IPS-18a (cell line): ENCODE data around the gene PRKN.
"Not testable (repeated sequence)": the region's sequence is repeated elsewhere in the genome, so short reads cannot be mapped to it uniquely, and the experiment has no call there.

ENCODE experiments used
- H3K27ac ChIP-seq: one replicate; pipeline ENCODE4 v1.5.1; 2013; ENCODE audit warnings: low read length
- H3K27me3 ChIP-seq: one replicate; pipeline ENCODE4 v1.6.1; 2013; ENCODE audit warnings: mild to moderate bottlenecking, low read length; ENCODE audit not compliant: control insufficient read depth, insufficient read depth
- H3K36me3 ChIP-seq: one replicate; pipeline ENCODE4 v1.6.1; 2013; ENCODE audit warnings: low read depth, low read length; ENCODE audit not compliant: control insufficient read depth
- H3K4me1 ChIP-seq: one replicate; pipeline ENCODE4 v1.6.1; 2013; ENCODE audit warnings: low read depth, low read length; ENCODE audit not compliant: control insufficient read depth
- H3K4me3 ChIP-seq: one replicate; pipeline ENCODE4 v1.5.1; 2013; ENCODE audit warnings: low read length
- H3K9ac ChIP-seq: one replicate; pipeline ENCODE4 v1.6.1; 2013; ENCODE audit warnings: mild to moderate bottlenecking, low read length, moderate library complexity
- H3K9me3 ChIP-seq: one replicate; pipeline ENCODE4 v1.6.1; 2013; ENCODE audit warnings: low read depth, low read length; ENCODE audit not compliant: control insufficient read depth

Gene PRKN

DNA sequence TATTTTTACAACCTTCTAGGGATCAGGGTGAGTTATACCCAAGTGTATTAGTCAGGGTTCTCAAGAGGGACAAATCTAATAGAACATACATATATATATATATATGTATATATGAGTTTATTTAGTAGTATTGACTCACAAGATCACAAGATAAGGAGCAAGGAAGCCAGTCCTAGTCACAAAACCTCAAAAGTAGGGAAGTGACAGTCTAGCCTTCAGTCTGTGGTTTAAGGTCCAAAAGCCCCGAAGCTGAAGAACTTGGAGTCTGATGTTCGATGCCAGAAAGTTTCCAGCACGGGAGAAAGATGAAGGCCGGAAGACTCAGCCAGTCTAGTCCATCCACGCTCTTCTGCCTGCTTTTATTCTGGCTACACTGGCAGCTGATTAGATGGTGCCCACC lies 821.0 kb downstream of the PRKN start:
- H3K36me3 ChIP-seq = no peaks in the 10 kb centered on the region
- H3K27ac ChIP-seq = no peak overlapping the region
- H3K9ac ChIP-seq = no peak overlapping the region
- H3K27me3 ChIP-seq = no peaks in the 10 kb centered on the region
- no peak overlapping the region for H3K4me3 ChIP-seq
- no peaks in the 10 kb centered on the region for H3K9me3 ChIP-seq
- no peaks in the 10 kb centered on the region for H3K4me1 ChIP-seq

DNA sequence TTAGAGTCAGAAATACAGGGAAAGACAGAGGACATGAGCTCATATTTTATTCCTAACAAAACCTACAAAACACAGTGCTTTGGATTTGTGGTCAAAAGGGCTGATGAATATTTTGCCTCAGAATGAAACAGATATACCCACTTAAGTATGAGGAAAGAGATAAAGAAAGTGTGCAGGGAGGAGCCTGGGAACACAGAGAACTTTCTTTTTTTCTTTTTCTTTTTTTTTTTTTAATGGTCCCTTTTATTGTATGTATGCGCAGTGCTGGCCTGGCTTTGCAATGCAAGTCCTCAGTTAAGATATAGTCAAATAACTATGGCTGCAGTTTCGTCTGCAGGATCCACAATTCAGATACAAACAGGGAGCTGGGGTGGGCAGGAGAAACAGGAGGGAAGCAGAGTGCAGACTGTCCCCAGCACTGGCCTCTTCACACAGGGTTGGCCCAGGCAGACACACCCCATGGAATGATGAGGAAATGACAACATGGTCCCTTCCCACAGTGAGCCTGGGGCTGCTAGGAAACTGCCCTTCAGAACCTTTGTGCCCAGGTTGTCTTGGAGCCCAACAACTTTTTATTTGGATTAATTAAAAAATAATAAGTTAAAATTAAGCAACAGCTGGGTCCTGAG lies 823.9 kb downstream of the PRKN start:
- H3K9ac ChIP-seq = no peak overlapping the region
- no peak overlapping the region for H3K4me3 ChIP-seq
- H3K4me1 ChIP-seq = no peaks in the 10 kb centered on the region
- H3K27me3 ChIP-seq = no peaks in the 10 kb centered on the region
- H3K36me3 ChIP-seq = no peaks in the 10 kb centered on the region
- no peaks in the 10 kb centered on the region for H3K9me3 ChIP-seq
- H3K27ac ChIP-seq = no peak overlapping the region

DNA sequence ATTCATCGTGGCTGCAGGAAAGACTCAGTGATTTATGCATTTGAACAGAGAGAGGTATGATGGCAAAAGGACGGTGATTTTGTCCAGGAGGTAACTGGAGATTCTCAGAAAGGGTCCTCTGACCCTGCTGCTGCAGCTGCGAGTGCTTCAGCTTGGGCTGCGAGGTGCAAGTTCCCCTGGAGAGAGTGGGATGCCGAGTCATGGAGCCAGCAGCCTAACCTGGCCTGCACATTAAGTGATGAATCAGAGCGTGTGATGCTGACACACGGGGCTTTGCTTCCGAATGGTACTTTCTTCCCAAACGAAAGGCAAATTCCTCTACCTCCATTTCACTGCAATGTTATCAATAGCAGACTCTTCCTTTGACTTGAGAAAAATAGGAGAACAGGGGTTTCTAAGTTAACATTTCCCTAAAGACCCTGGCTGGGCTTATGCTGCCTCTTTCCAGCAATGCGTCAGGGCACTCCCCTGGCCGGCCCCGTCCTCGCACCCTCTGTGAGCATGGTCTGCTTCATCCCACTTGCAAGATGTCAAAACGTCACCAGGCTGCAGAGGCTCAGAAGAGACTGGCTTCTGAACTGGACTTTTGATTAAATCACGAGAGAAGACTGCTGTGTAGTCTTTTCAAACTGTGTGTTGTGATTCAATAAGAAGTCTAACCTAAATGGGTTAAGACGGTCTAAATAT lies 825.7 kb downstream of the PRKN start:
- no peak overlapping the region for H3K9ac ChIP-seq
- no peaks in the 10 kb centered on the region for H3K4me1 ChIP-seq
- no peak overlapping the region for H3K4me3 ChIP-seq
- no peaks in the 10 kb centered on the region for H3K27me3 ChIP-seq
- H3K27ac ChIP-seq = no peak overlapping the region
- H3K9me3 ChIP-seq = no peaks in the 10 kb centered on the region
- H3K36me3 ChIP-seq = no peaks in the 10 kb centered on the region

- Histone ChIP-seq H3K27ac (no peak overlapping the region), H3K9ac (no peak overlapping the region), H3K4me3 (no peak overlapping the region), H3K4me1 (peaks cover 21% of the 10 kb centered on the region), H3K9me3 (no peaks in the 10 kb centered on the region), H3K36me3 (no peaks in the 10 kb centered on the region), H3K27me3 (peaks cover 50% of the 10 kb centered on the region)
These were observed 833.1 kb downstream of the PRKN start for GRCh38 chr6:161894436-161894835.

- Histone ChIP-seq H3K4me3 (no peak overlapping the region), H3K27me3 (peaks cover 55% of the 10 kb centered on the region), H3K9ac (no peak overlapping the region), H3K9me3 (no peaks in the 10 kb centered on the region), H3K27ac (no peak overlapping the region), H3K36me3 (no peaks in the 10 kb centered on the region), H3K4me1 (peaks cover 21% of the 10 kb centered on the region)
These were observed 836.0 kb downstream of the PRKN start for GRCh38 chr6:161891542-161891941.

DNA sequence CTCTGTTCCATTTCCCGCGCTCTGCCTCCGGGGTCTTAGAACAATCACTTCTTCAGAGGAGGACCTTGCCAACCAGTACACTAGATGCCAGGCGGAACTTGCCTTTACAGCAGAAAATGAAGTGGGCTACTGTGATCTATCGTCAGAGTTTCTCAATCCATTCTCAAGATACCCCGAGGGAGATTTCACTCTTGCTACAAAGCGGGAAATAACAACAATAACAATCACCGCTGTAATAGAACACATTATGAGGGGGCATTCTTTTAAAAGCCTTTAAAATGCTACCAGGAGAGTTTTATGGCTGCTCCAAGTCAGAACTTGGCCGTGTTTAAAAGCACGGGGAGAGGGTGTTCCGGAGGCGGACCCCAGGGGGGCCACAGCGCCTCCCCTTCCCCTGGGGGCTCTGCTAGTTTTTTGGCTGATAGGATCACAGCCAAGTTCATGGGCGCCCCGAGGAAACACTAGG lies 836.7 kb downstream of the PRKN start:
- H3K9ac ChIP-seq = no peak overlapping the region
- H3K4me1 ChIP-seq = peaks cover 21% of the 10 kb centered on the region
- peaks cover 55% of the 10 kb centered on the region for H3K27me3 ChIP-seq
- H3K4me3 ChIP-seq = peak overlapping the region; percentile 21
- no peaks in the 10 kb centered on the region for H3K9me3 ChIP-seq
- H3K27ac ChIP-seq = no peak overlapping the region
- H3K36me3 ChIP-seq = no peaks in the 10 kb centered on the region

DNA sequence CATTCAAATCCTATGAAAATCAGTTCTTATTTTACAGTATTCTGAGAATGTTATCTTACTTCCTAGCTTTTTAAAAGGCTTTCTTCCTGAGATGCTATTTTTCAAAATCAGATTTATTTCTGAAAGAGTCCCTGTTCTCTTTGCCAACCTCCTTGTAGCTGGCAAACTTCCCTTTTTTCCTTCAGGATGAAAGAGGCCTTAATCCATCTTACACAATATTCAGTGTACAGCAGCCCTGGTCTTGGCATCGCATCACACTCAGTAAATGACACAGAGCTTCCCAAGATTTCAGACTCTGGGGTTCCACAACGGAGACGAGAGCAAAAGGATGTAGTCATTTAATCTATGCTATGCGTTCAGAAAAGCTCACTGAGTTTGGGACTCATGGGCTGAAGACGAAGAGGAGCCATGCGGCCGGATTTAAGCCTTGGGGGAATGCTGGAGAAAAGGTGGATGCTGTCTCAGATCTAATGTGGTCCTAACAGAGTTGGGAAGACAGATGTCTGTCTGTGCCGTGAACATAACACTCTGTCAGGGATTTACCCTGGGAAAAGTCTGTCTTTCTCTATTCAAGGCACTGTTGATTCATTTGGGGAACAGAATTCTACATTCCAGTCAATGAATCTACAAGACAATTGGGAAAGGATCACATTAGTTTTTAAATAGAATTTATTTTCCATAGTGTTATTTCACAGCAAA lies 837.3 kb downstream of the PRKN start:
- no peak overlapping the region for H3K4me3 ChIP-seq
- peaks cover 55% of the 10 kb centered on the region for H3K27me3 ChIP-seq
- H3K9ac ChIP-seq = no peak overlapping the region
- H3K36me3 ChIP-seq = no peaks in the 10 kb centered on the region
- H3K9me3 ChIP-seq = no peaks in the 10 kb centered on the region
- H3K4me1 ChIP-seq = peaks cover 21% of the 10 kb centered on the region
- H3K27ac ChIP-seq = no peak overlapping the region

- Histone ChIP-seq H3K9me3 (no peaks in the 10 kb centered on the region), H3K4me3 (no peak overlapping the region), H3K36me3 (no peaks in the 10 kb centered on the region), H3K4me1 (peaks cover 21% of the 10 kb centered on the region), H3K27ac (no peak overlapping the region), H3K27me3 (peaks cover 53% of the 10 kb centered on the region), H3K9ac (no peak overlapping the region)
These were observed 838.2 kb downstream of the PRKN start for GRCh38 chr6:161889324-161889723.

GRCh38 chr6:161886545-161886944 lies 841.0 kb downstream of the PRKN start:
- H3K9me3 ChIP-seq, H3K27ac ChIP-seq: not testable (repeated sequence)
- peaks cover 25% of the 10 kb centered on the region for H3K27me3 ChIP-seq

GRCh38 chr6:161884782-161885181 lies 842.8 kb downstream of the PRKN start:
- Histone ChIP-seq H3K9me3 (no peaks in the 10 kb centered on the region), H3K4me3 (no peak overlapping the region), H3K4me1 (peaks cover 3% of the 10 kb centered on the region), H3K27me3 (peaks cover 8% of the 10 kb centered on the region), H3K27ac (no peak overlapping the region), H3K36me3 (no peaks in the 10 kb centered on the region), H3K9ac (no peak overlapping the region)

More at GRCh38 chr6:161886545-161886944, 841.0 kb downstream of the PRKN start:
- H3K4me3 ChIP-seq, H3K36me3 ChIP-seq, H3K9ac ChIP-seq: not testable (repeated sequence)
- H3K4me1 ChIP-seq = peaks cover 19% of the 10 kb centered on the region

DNA sequence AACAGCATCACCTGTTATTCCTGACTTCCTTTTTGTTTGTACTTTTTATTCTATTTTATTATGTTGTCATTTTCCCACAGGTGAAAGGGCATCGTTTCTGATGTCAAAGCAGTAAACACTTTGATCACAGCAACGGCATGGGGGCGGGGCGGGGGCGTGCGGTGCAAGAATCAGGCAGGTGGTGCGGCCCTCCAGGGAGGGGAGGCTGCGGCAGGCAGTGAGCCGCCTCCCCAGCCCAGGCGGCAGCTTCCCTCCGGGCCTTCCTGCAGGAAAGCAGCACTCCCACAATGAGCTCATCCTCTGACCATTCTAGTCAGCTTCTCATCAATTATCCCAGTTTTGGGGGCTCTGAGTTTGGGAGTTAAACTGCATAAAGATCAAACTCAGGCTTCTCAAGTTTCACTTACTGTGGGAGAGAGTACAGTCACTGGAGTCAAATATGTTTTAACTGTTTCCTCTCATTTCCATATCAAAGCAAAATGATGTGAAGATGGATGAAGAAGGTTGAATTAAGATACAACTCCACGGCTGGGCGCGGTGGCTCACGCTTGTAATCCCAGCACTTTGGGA lies 845.3 kb downstream of the PRKN start:
- Histone ChIP-seq H3K27ac (no peak overlapping the region), H3K9me3 (no peaks in the 10 kb centered on the region), H3K9ac (no peak overlapping the region), H3K4me3 (no peak overlapping the region), H3K27me3 (no peaks in the 10 kb centered on the region), H3K36me3 (no peaks in the 10 kb centered on the region), H3K4me1 (peaks cover 3% of the 10 kb centered on the region)
